NCI-H345 treated with DMSO at 0.1 percent for 48 hours (cell line): Measurements from ENCODE around the gene MDK.
"Not testable (repeated sequence)": the region's sequence is repeated elsewhere in the genome, so short reads cannot be mapped to it uniquely, and the experiment has no call there.

ENCODE experiments used
- DNase-seq: peaks from one replicate; lab custom pipeline; 2025; ENCODE audit not compliant: unreplicated experiment; lab: John Stamatoyannopoulos, UW

Gene MDK

GRCh38 chr11:46367244-46367915 lies 14.1 kb upstream of the MDK start:
- no peak for DNase-seq

- no peak for DNase-seq
These were observed 13.6 kb upstream of the MDK start for GRCh38 chr11:46367916-46368267.

GRCh38 chr11:46369458-46370152 lies 11.9 kb upstream of the MDK start:
- peak; percentile 44 for DNase-seq

GRCh38 chr11:46370253-46370652 lies 11.2 kb upstream of the MDK start:
- DNase-seq: no peak

- DNase-seq: not testable (repeated sequence)
These were observed 10.2 kb upstream of the MDK start for GRCh38 chr11:46371262-46371661.

GRCh38 chr11:46372086-46372485 lies 9.4 kb upstream of the MDK start:
- no peak for DNase-seq

GRCh38 chr11:46372501-46372900 lies 9.0 kb upstream of the MDK start:
- not testable (repeated sequence) for DNase-seq

GRCh38 chr11:46373787-46374740 lies 7.4 kb upstream of the MDK start:
- no peak for DNase-seq

- no peak for DNase-seq
These were observed 6.7 kb upstream of the MDK start for GRCh38 chr11:46374815-46375214.

- no peak for DNase-seq
These were observed 5.9 kb upstream of the MDK start for GRCh38 chr11:46375392-46376101.

- no peak for DNase-seq
These were observed 5.0 kb upstream of the MDK start for GRCh38 chr11:46376258-46377050.

- DNase-seq: no peak
These were observed 4.2 kb upstream of the MDK start for GRCh38 chr11:46377290-46377689.

GRCh38 chr11:46377831-46378230 lies 3.6 kb upstream of the MDK start:
- no peak for DNase-seq

GRCh38 chr11:46378296-46378695 lies 3.2 kb upstream of the MDK start:
- DNase-seq: no peak

GRCh38 chr11:46378811-46379481 lies 2.5 kb upstream of the MDK start:
- no peak for DNase-seq

- DNase-seq: not testable (repeated sequence)
These were observed 1.8 kb upstream of the MDK start for GRCh38 chr11:46379482-46380293.

- peak; percentile 26 for DNase-seq
These were observed 975 bp upstream of the MDK start for GRCh38 chr11:46380340-46381047.
